GM19099 (cell line): ENCODE data around the gene ATP11B.

Experiments used
- POLR2A ChIP-seq: IDR thresholded peaks from 3 replicates; pipeline ENCODE4 v1.6.1; 2011; ENCODE audit warnings: low read depth; ENCODE audit not compliant: insufficient read length; ENCODE audit errors: extremely low read depth

The ATP11B gene

DNA sequence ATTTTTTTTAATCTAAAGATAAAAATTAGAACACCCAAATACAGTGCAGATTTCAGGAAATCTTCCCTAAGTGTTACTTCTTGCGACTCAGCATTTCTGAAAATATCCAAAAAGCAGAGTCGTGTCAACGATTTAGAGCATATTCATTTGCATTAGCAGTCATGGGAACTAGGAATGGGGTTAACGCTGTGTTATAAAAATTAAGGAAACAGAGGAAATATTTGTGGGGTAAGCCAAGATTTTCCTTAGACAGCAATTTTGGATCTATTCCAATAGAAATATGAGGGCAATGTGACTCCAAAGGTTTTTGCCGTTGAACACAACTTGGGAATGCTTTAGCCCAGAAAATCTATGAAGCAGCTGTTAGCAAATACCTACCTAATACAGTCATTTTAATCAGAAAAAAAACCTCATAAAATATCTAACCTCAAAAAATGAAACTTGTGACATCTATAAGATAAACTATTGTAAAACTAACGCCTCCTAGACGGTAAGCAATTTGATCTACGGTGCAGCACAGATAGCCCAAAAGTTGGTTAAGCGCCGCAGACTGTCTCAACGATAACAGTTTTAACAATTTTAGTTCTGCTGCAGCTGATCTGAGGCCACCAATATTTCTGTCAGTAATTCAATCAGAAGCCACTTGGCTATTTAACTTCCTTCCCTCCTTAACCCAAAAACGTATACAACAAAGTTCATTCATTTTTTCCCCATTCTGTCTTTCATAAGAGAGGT, 5.8 kb upstream of the ATP11B start:
- no peak for TF ChIP-seq POLR2A

DNA sequence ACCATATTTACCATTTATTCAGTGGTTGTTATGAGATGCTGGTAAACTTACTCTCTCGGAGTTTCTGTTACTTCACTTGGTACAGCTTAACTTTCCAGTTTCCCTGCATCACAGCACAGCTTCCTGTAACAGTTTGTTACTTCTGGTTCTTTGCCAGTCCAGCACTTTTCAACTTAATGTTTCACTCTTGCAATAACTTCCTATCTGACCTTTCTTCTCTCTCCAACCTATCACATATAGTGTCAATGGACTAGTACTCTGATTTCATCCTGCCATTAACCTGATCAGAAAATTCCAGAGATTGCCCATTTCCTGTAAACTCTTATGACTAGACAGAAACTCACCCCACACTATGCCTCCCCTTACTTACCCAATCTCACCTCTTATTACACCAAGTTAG, 3.9 kb upstream of the ATP11B start:
- TF ChIP-seq POLR2A = no peak

DNA sequence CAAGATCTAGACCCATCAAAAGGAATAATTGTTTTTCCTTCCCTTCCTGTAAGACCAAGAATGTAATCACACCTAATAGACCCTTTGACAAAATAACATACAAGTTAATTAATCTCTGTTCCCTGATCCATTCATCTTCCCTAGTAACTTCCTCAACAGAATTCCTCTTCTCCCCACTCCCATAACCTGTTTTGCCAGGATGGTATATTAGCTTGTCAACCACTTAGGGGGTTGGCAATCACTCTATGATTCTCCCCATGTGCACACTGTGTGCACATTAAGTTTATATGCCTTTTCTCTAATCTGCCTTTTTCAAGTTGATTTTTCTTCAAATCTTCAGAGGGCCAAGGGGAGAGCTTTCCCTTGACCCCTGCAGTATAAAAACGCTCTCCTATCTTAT, 2.7 kb upstream of the ATP11B start:
- no peak for TF ChIP-seq POLR2A

DNA sequence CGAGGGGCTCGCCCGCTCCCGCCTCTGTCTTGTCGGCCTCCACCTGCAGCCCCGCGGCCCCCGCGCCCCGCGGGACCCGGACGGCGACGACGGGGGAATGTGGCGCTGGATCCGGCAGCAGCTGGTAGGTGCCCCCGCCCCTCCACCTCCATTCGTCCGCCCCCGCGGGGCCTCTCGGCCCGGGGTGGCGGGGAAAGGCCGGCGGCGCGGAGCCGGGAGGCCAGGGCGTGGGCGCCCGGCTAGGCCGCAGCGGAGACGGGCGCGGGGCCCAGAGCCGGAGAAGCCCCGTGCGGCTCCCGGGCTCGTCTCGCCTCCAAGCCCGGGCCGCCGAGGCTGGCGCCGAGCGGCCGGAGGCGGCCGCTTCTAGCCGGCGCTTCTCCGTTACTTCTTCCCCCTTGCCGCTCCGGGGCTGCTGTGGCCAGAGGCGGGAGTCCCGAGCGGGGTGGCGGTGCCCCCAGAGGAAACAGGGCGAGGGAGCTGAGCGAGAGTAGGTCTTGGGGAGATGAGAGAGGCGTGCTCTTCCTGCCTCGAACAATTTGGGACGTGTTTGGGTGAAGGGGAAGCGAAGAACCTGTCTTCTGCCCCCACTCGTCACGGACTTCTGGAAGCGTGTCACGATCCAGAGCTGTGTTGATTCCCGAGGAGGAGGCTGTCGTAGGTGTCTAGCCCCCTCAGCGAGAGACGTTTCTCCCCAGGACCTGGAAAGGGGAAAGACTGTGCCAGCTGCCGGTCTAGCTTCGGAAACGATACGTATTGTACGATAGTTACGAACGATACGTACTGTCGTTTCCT, 555 bp downstream of the ATP11B start:
- TF ChIP-seq POLR2A = no peak

DNA sequence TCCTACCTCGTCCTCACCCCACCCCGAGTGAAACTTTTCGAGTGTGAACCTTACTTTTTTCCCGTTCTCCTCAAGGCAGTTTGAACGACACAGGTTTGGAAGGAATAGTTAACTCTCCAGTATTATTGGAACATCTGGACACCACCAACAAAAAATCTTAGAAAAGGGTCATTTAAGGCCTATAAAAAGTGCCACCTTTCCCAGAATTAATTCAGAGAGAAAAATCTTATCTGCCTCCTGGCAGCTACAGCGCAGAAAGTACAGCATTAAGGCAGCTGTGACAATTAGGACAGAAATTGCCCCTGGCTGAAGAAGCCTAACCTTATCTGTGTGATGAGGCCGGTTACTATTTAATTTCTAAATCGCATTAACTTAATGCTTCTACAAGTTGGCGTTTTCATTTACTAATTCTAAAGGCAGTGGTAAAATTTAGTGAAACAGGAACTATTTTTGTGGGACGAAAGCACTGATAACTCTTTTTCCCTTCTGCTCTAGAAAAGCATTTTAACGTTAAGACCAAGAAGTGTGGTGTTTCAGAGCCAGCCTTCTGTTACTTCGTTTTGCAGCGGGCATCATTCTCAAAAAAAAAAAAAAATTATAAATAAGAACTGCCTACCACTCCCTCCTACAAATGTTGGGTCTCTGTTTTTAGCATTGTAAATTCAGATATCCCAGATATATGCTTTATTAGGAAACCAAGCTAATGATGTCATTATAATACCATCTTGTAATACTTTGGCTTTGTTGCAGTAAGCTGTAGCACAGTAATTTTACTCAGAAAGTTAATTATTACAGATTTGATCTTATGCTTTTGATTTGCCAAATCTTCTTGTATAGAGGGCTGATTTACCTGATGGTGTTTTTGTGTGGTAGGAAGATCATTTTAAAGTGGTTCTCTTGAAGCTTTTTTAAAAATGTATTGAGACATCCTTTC, 1.4 kb downstream of the ATP11B start:
- TF ChIP-seq POLR2A = no peak

DNA sequence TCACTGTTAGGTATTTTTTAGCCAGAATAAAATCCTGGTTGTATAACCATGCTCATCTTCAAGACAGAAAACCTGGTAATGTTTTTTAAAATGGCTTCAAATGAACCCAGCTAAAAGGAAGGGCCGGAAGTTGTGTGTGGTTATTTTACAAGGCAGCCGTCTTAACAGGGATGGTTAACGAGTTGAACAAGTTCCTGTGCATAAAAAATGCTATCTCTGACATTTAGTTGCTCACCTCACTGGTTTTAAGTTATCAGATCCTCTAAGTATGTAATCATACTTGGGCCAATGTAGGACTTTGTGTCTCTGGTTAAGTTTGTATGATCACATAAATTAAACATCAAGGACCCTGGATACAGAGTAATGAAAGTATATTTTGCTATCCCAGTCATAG, 2.1 kb downstream of the ATP11B start:
- TF ChIP-seq POLR2A = no peak

DNA sequence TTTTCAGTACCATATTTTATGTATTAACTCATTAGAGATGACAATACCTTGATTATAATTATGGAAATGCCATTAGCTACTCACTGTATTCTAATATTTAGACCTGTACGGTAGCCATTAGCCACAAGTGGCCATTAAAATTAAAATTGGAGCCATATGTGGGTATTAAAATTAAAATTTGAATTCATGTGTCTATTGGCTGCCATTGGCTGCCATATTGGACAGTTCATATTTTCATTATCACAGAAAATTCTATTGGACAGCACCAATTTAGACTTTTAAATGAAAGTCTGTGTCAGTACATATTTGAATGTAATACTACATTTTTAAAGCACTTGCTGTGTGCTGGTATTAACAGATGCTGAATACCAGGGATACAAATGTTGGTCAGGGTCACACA, 3.0 kb downstream of the ATP11B start:
- no peak for TF ChIP-seq POLR2A

DNA sequence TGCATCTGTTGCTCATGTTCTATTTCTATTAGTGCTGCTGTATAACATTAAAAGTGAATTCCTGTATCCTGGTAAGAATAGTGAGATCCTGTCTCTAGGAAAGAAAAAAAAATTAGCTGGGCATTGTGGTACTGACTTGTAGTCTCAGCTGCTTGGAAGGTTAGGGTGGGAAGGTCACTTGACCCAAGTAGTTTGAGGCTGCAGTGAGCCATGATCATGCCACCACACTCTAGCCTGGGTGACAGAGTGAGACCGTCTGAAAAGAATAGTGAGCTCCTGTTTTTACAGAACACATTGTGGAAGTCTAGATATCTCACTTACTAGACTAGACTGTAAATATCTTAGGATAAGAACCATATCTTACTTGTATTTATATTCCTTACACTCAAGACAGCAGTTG, 4.6 kb downstream of the ATP11B start:
- no peak for TF ChIP-seq POLR2A

DNA sequence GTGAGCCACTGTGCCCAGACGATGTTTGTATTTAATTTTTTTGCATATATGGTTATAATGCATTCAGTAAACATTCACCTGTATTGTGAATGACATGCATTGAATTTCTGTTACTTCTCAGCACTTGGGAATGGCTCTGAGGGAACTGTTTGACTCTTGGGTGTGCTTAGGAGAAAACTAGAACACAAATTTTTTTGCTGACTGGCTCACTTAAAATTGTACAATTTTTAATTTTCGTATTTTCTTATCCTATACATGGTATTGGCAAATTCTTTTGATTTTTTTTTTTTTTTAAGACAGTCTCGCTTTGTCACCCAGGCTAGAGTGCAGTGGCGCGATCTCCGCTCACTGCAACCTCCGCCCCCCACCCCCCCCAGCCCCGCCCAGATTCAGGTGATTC, 7.2 kb downstream of the ATP11B start:
- TF ChIP-seq POLR2A = no peak

DNA sequence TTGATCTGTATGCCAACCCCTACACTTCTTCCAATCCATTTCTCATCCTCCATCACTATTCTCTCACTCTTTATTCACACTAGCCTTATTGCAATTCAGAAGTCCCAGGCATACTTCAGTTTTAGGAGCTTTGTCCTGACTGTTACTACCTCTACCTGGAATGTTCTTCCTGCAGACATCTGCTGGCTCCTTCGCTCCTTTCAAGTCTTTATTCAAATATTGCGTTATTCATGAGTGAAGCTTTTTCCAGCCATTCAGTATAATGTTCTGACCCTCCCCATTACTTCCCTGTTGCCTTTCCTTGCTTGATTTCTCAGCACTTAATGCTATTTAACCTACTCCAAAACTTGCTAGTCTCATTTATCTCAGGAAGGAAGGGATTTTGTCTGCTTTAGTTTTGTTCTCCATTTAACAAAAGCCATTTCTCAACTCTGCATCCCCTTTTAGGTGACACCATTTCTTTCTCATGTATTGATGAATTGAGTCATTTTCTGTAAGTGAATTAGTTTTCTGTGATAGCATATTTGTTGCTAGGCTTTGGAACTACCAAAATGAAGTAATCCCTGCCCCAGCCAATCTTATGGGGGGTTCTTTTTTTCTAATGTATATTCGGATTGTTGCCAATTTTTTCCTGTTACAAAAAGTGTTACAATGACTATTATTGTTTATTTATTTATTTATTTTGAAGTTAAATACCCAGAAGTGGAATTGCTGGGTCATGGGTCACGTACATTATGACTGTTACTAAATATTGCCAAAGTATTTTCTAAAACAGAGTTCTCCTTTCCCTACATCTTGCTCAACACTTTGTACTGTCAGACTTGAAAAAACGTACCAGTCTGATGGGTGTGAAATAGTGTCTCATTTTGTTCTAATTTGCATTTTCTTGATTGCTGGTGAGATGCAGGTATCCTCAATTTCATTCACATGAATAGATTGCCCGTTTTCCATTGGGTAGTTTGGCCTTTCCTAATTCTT, 9.4 kb downstream of the ATP11B start:
- no peak for TF ChIP-seq POLR2A

DNA sequence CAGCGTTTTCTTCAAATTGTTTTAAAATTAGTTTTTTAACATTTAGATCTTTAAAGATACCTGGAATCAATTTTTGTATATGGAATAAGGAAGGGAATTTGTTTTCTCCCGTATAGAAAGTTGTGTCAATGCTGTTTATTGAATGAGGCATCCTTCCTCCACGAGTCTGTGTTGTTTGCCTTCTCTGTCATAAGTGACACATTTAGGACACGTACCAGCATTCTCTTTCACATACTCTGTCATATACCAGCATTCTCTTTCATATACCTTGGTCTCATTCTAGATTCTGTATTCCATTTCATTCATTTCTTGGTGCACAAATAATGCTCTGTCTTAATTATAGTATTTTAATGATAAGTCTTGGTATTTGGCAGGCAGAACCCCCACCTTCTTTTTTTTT, 10.3 kb downstream of the ATP11B start:
- TF ChIP-seq POLR2A = no peak

DNA sequence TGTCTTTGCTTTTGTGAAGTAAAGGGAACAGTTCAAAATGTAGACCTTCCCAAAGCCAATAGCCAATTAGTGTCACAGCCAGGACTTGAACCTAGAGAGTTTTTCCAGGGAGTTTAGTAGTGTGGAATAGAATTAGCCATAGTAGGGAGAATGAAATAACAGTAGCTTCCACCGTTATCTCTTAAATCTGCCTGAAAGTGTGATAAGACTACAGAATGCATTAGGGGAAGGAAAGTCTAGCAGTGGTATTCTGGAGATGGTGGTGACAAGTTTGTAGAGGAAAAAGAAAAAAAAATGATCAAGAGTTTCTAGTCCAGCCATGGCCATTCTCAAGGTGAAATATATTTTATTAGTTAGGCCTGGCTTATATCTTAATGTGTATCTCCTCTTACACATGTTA, 13.8 kb downstream of the ATP11B start:
- no peak for TF ChIP-seq POLR2A

DNA sequence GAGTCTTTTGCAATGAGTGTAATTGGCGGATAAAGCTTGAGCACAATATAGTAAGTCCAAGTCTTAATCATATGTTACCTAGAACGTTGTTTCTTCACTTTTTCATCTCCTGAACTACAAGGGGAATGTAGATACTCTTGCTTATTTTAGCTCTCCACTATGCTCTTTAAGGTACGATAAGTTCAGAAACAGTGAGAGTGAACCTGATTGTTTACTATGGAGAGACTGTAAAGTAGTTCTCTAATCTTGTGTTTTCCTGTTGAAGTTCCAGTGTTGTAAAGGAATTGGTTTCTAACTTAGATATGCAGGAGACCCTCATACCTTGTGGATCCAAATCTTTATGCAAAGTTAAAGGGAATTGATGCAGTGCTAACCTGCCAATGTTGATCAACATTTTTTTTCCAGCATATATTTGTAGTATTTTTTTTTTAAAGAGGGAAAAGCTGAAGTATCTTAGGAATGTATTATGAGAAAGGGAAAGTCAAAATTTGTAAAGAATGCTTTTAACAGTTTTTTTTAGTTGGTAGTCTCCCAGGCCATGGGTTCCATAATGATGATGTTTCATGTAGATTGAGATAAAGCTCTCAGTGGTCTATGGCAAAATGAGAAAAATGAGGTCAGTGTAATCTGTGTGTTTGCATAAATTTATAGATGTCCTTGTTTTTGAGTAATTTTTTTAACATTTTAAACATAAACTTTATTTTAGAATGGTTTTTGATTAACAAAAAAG, 14.9 kb downstream of the ATP11B start:
- TF ChIP-seq POLR2A = no peak

DNA sequence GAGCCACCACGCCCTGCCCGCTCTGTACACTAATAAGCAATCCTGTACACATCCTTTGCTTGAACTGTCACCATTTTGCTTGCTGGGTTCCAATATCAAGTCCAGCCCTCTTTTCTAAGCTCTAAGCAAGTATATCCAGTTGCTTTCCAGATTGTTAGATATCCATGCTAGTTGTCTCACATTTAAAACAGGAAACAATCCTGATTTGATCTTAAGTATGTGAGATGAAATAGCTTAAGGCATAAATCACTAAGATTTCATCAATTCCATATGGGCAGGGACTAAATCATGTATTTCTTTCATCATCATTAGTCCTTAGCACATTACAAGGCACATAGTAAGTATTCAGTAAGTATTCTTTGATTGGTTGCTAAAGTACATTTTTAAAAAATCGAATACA, 16.2 kb downstream of the ATP11B start:
- TF ChIP-seq POLR2A = no peak
